ENCODE measurements around the gene BPIFB3. TPM values are rescaled to one million over a fixed set of nuclear protein-coding genes. Genes with fewer than 3 reads are reported as not detected.

The BPIFB3 gene
- total and polyA plus RNA-seq, 2 of the 13 experiments (the other 11 are each of a cell fraction or from before 2014, with no cell fraction given) = 0.09 TPM; not detected in 1

DNA sequence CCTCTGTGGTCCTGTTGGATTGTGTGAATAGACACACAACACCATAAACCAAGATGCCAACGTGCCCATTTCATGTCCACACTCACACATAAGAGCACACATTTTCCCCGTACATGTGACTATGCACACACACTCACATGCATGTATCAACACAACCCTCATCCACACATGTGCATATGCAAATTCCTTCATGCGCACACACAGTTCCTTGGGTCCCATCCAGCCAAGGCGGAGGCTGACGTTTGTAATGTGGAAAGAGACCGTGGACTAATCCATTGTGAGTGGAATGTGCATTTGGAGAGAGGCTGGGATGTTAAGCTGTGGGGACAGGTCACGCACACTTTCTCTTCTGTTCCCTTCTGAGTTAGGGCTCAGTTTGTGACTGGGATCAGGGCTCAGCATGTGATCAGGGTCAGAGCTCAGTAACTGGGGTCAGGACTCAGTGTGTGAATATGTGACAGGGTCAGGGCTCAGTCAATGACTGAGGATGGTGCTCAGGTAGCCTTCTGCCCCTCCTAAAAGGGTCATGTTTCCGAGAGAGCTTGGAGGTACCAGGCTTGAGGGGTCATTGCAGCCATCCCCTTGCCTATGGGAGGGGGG lies 46.8 kb upstream of the BPIFB3 start (continued):
- TF ChIP-seq, protein P1, sequence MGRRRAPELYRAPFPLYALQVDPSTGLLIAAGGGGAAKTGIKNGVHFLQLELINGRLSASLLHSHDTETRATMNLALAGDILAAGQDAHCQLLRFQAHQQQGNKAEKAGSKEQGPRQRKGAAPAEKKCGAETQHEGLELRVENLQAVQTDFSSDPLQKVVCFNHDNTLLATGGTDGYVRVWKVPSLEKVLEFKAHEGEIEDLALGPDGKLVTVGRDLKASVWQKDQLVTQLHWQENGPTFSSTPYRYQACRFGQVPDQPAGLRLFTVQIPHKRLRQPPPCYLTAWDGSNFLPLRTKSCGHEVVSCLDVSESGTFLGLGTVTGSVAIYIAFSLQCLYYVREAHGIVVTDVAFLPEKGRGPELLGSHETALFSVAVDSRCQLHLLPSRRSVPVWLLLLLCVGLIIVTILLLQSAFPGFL (CRISPR knock-in tag; IDR thresholded peaks at IDR 0.05) = no peak
- no peak for TF ChIP-seq ZBTB20 (CRISPR knock-in tag; IDR thresholded peaks at IDR 0.05; ENCODE audit: borderline replicate concordance, low read depth)
- TF ChIP-seq HMG20A (CRISPR knock-in tag; IDR thresholded peaks at IDR 0.05; ENCODE audit: borderline replicate concordance) = no peak
- no peak for TF ChIP-seq IKZF1 (IDR thresholded peaks at IDR 0.05)
- TF ChIP-seq, protein P2, sequence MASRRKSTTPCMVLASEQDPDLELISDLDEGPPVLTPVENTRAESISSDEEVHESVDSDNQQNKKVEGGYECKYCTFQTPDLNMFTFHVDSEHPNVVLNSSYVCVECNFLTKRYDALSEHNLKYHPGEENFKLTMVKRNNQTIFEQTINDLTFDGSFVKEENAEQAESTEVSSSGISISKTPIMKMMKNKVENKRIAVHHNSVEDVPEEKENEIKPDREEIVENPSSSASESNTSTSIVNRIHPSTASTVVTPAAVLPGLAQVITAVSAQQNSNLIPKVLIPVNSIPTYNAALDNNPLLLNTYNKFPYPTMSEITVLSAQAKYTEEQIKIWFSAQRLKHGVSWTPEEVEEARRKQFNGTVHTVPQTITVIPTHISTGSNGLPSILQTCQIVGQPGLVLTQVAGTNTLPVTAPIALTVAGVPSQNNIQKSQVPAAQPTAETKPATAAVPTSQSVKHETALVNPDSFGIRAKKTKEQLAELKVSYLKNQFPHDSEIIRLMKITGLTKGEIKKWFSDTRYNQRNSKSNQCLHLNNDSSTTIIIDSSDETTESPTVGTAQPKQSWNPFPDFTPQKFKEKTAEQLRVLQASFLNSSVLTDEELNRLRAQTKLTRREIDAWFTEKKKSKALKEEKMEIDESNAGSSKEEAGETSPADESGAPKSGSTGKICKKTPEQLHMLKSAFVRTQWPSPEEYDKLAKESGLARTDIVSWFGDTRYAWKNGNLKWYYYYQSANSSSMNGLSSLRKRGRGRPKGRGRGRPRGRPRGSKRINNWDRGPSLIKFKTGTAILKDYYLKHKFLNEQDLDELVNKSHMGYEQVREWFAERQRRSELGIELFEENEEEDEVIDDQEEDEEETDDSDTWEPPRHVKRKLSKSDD (CRISPR knock-in tag; IDR thresholded peaks at IDR 0.05; ENCODE audit: low read depth) = no peak
- no peak for TF ChIP-seq ZNF572 (CRISPR knock-in tag; IDR thresholded peaks at IDR 0.05)
- TF ChIP-seq ARNT2 (CRISPR knock-in tag; IDR thresholded peaks at IDR 0.05; ENCODE audit: low read depth) = no peak
- TF ChIP-seq, protein P3, sequence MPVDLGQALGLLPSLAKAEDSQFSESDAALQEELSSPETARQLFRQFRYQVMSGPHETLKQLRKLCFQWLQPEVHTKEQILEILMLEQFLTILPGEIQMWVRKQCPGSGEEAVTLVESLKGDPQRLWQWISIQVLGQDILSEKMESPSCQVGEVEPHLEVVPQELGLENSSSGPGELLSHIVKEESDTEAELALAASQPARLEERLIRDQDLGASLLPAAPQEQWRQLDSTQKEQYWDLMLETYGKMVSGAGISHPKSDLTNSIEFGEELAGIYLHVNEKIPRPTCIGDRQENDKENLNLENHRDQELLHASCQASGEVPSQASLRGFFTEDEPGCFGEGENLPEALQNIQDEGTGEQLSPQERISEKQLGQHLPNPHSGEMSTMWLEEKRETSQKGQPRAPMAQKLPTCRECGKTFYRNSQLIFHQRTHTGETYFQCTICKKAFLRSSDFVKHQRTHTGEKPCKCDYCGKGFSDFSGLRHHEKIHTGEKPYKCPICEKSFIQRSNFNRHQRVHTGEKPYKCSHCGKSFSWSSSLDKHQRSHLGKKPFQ (CRISPR knock-in tag; IDR thresholded peaks at IDR 0.05; ENCODE audit: insufficient replicate concordance) = no peak
- TF ChIP-seq, protein P4, sequence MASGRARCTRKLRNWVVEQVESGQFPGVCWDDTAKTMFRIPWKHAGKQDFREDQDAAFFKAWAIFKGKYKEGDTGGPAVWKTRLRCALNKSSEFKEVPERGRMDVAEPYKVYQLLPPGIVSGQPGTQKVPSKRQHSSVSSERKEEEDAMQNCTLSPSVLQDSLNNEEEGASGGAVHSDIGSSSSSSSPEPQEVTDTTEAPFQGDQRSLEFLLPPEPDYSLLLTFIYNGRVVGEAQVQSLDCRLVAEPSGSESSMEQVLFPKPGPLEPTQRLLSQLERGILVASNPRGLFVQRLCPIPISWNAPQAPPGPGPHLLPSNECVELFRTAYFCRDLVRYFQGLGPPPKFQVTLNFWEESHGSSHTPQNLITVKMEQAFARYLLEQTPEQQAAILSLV (CRISPR knock-in tag; IDR thresholded peaks at IDR 0.05; ENCODE audit: borderline replicate concordance) = no peak; the same call in 1 of the 2 replicates
- TF ChIP-seq, protein P5, sequence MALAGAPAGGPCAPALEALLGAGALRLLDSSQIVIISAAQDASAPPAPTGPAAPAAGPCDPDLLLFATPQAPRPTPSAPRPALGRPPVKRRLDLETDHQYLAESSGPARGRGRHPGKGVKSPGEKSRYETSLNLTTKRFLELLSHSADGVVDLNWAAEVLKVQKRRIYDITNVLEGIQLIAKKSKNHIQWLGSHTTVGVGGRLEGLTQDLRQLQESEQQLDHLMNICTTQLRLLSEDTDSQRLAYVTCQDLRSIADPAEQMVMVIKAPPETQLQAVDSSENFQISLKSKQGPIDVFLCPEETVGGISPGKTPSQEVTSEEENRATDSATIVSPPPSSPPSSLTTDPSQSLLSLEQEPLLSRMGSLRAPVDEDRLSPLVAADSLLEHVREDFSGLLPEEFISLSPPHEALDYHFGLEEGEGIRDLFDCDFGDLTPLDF (CRISPR knock-in tag; IDR thresholded peaks at IDR 0.05) = no peak
- no peak; the same call in 1 of the 2 replicates for TF ChIP-seq JDP2 (CRISPR knock-in tag; IDR thresholded peaks at IDR 0.05; ENCODE audit: borderline replicate concordance)
- TF ChIP-seq ZNF33B (CRISPR knock-in tag; IDR thresholded peaks at IDR 0.05) = no peak
- TF ChIP-seq, protein P6, sequence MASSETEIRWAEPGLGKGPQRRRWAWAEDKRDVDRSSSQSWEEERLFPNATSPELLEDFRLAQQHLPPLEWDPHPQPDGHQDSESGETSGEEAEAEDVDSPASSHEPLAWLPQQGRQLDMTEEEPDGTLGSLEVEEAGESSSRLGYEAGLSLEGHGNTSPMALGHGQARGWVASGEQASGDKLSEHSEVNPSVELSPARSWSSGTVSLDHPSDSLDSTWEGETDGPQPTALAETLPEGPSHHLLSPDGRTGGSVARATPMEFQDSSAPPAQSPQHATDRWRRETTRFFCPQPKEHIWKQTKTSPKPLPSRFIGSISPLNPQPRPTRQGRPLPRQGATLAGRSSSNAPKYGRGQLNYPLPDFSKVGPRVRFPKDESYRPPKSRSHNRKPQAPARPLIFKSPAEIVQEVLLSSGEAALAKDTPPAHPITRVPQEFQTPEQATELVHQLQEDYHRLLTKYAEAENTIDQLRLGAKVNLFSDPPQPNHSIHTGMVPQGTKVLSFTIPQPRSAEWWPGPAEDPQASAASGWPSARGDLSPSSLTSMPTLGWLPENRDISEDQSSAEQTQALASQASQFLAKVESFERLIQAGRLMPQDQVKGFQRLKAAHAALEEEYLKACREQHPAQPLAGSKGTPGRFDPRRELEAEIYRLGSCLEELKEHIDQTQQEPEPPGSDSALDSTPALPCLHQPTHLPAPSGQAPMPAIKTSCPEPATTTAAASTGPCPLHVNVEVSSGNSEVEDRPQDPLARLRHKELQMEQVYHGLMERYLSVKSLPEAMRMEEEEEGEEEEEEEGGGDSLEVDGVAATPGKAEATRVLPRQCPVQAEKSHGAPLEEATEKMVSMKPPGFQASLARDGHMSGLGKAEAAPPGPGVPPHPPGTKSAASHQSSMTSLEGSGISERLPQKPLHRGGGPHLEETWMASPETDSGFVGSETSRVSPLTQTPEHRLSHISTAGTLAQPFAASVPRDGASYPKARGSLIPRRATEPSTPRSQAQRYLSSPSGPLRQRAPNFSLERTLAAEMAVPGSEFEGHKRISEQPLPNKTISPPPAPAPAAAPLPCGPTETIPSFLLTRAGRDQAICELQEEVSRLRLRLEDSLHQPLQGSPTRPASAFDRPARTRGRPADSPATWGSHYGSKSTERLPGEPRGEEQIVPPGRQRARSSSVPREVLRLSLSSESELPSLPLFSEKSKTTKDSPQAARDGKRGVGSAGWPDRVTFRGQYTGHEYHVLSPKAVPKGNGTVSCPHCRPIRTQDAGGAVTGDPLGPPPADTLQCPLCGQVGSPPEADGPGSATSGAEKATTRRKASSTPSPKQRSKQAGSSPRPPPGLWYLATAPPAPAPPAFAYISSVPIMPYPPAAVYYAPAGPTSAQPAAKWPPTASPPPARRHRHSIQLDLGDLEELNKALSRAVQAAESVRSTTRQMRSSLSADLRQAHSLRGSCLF (CRISPR knock-in tag; IDR thresholded peaks at IDR 0.05; ENCODE audit: borderline replicate concordance) = no peak
- TF ChIP-seq SOX5 (CRISPR knock-in tag; IDR thresholded peaks at IDR 0.05; ENCODE audit: borderline replicate concordance) = no peak
- no peak for TF ChIP-seq MAFG (CRISPR knock-in tag; IDR thresholded peaks at IDR 0.05)
- TF ChIP-seq NFATC3 (CRISPR knock-in tag; IDR thresholded peaks at IDR 0.05) = 0 out of 2 replicates have a peak, but pooled peaks have one; percentile 90
- no peak for TF ChIP-seq MXI1 (IDR thresholded peaks at IDR 0.05; ENCODE audit: borderline replicate concordance, low read depth, low read length)
